Fibroblast of pulmonary artery (primary cell): ENCODE measurements around the gene ROBO3.

Source experiments
- DNase-seq: peaks from one replicate; pipeline ENCODE4 v3.0.0-alpha.2; 2010; ENCODE audit warnings: low read depth
- H3K4me3 ChIP-seq: replicated peaks from 2 replicates; pipeline ENCODE4 v1.5.1; 2011; ENCODE audit warnings: low read depth, mild to moderate bottlenecking, control low read depth, low read length, moderate library complexity
- TF ChIP-seq, protein P1 (sequence below): IDR thresholded peaks from 2 replicates; pipeline ENCODE4 v1.5.1; 2011; ENCODE audit warnings: mild to moderate bottlenecking, control low read depth, low read length, inconsistent platforms; ENCODE audit errors: missing control alignments

The ROBO3 gene

DNA sequence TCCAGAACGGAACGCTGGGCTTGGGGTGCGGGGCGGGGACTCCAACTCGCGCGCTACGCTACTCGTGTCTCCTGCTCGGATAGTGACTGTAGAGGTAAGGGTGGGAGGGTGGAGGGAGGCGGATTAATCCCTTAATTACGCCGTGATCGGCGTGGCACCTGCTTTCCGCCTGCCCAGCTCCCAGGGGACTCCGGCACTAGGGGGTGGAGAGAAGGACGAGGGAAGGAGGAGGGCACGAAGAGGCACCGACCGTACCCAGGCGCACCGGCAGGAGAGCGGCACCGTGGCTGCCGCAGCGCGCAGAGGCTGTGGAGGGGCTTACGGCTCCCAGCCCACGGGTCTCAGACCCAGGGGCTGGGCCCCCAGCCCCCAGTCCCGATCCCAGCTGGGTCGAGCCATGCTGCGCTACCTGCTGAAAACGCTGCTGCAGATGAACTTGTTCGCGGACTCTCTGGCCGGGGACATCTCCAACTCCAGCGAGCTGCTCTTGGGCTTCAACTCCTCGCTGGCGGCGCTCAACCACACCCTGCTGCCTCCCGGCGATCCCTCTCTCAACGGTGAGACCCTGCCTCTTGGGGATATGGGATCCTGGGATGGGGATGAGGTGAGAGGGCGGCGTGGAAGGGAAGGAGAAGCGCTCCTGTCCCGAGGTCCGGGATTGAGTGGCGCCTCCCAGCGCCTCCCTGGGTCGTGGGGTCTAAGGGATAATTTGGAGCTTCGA, at the start of gene ROBO3:
ROBO3 (plus strand) TSS at position 252 of the 721 bp plus-strand sequence; CDS start at position 398, 146 bp downstream.
- TF ChIP-seq, protein P1, sequence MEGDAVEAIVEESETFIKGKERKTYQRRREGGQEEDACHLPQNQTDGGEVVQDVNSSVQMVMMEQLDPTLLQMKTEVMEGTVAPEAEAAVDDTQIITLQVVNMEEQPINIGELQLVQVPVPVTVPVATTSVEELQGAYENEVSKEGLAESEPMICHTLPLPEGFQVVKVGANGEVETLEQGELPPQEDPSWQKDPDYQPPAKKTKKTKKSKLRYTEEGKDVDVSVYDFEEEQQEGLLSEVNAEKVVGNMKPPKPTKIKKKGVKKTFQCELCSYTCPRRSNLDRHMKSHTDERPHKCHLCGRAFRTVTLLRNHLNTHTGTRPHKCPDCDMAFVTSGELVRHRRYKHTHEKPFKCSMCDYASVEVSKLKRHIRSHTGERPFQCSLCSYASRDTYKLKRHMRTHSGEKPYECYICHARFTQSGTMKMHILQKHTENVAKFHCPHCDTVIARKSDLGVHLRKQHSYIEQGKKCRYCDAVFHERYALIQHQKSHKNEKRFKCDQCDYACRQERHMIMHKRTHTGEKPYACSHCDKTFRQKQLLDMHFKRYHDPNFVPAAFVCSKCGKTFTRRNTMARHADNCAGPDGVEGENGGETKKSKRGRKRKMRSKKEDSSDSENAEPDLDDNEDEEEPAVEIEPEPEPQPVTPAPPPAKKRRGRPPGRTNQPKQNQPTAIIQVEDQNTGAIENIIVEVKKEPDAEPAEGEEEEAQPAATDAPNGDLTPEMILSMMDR: no peak
- peak within 1 kb of the TSS; percentile 36 for H3K4me3 ChIP-seq
- no peak for DNase-seq

GRCh38 chr11:124817036-124817435, 48.2 kb upstream of the ROBO3 start:
- no peak for DNase-seq
- H3K4me3 ChIP-seq: no peak overlapping the region
- TF ChIP-seq, protein P1: no peak

DNA sequence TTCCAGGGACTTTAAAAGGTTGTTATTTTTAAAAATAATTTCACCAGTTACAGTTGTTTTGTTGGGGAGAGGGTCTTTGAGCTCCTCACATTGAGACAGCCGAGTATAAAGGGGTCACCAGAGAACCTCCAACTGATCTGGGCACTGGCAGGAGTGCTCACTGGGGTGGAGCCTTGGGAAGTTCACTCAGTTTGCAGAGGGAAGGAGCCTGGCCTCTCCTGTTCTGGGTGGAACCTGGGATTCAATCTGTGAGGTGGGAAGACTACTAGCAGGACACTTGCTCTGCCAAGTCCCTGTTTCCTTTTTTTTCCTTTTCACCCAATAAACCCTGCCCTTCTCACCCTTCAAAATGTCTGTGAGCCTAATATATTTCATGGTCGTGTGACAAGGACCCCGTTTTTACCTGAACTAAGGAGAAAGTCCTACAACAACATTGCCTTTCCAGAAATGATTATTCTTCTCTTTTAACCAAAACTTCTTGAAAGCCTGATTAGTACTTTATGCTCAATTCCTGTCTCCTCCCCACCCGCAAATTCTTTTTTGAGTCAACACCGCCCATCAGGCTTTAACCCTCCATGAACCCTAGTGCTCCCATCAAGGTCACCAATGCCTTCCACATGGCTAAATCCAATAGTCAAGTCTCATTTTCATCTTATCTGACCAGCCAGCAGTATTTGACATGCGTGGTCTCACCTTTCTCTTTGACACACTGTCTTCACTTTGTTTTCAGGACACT, 43.1 kb upstream of the ROBO3 start:
- DNase-seq: no peak
- TF ChIP-seq, protein P1: no peak
- H3K4me3 ChIP-seq: no peak overlapping the region

DNA sequence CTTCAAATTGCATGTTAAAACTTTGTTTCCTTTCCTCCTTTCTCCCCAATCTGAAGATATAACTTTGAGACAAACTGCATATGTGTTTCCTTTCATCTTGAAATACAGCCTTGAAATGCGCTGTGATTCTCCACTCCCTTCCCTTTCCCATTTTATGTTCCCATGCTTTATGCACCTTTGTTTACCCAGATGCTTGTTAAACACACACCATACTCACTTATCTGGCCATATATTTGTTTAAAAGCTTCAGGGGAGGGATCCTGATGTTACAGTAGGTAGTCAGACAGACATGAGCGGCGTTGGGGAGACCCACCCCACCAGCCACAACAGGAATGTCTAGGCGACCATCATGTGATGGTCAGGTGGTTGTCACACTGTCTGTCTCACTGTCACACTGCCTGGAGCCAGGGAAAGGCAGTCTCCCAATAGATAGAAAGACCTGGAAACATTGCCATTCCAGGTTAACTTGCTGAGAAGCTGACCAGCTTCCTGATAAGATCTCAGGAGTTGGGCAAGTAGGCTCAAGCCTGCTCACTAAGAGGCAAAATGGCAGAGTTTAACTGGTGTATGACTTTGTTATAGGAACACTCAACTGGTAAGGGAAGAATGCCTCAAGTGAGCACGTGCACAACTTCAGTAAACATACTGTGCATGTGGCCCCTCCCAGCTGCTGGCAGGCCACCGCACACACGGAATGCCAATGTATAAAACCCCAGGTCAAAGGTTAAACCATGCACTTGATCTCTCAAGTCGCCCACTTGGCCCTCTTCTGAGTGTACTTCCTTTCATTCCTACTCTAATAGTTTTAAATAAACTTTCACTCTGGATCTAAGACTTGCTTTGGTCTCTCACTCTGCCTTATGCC, 41.5 kb upstream of the ROBO3 start:
- no peak overlapping the region for H3K4me3 ChIP-seq
- TF ChIP-seq, protein P1: no peak
- no peak for DNase-seq

GRCh38 chr11:124825876-124826275, 39.4 kb upstream of the ROBO3 start:
- TF ChIP-seq, protein P1: no peak
- H3K4me3 ChIP-seq: no peak overlapping the region
- DNase-seq: no peak

DNA sequence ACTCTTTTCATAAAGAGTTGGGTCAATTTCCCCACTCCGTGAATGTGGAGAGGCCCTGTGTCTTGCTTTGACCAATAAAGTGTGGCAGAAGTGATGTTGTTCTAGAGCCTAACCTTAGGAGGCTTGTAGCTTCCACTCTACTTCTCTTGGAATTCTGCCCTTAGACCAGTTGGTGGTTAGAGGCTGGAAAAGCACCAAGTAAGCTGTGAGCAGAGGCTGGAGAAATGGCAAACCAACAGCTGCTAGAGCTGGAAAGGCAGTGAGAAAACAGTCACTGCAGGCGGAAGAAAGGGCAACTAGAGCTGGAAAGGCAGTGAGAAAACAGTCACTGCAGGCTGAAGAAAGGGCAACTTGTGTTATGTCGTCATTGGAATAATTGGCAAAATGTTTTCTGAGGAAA, 35.2 kb upstream of the ROBO3 start:
- DNase-seq: peak; percentile 9
- no peak overlapping the region for H3K4me3 ChIP-seq
- TF ChIP-seq, protein P1: no peak
